GM20000 (cell line): ENCODE measurements around the gene ASF1A.

Experiments
- DNase-seq: peaks from one replicate; pipeline ENCODE4 v3.0.0; 2012; ENCODE audit warnings: low spot score
- CTCF ChIP-seq: IDR thresholded peaks from 2 replicates; pipeline ENCODE4 v1.5.1; 2012; ENCODE audit warnings: mild to moderate bottlenecking, control low read depth; ENCODE audit errors: extremely low read depth, missing control alignments

ASF1A gene

GRCh38 chr6:118940770-118941169 lies 46.8 kb downstream of the ASF1A start:
- no peak for DNase-seq
- TF ChIP-seq CTCF = no peak

GRCh38 chr6:118945217-118945616 lies 51.3 kb downstream of the ASF1A start:
- no peak for TF ChIP-seq CTCF
- no peak for DNase-seq

- no peak for TF ChIP-seq CTCF
- DNase-seq = no peak
Measured at GRCh38 chr6:118952683-118953082, 58.7 kb downstream of the ASF1A start.

GRCh38 chr6:118953391-118953790 lies 59.4 kb downstream of the ASF1A start:
- no peak for TF ChIP-seq CTCF
- no peak for DNase-seq
